AG04449 (cell line): ENCODE results near the gene FITM1.

ENCODE experiments used
- CTCF ChIA-PET: fragments of 350-600 bp; formaldehyde crosslinking; extraction: SDS; loops from one replicate; lab custom pipeline; 2021; ENCODE audit warnings: antibody characterized with exemption; lab: Yijun Ruan, JAX
- POLR2A ChIA-PET: fragments of 400-600, 350-600 bp; formaldehyde crosslinking; extraction: SDS; loops from one replicate; lab custom pipeline; 2020; ENCODE audit warnings: antibody characterized with exemption, inconsistent platforms; lab: Yijun Ruan, JAX
- DNase-seq: peaks from one replicate; pipeline ENCODE4 v3.0.0-alpha.2; 2010; ENCODE audit warnings: low read depth, low spot score
- H3K4me3 ChIP-seq: 2 replicates; pipeline ENCODE4 v1.5.1; 2011; ENCODE audit warnings: low read depth, mild to moderate bottlenecking, control low read depth, low read length
- TF ChIP-seq, protein P1 (sequence below): IDR thresholded peaks from one replicate; pipeline ENCODE4 v1.5.1; 2011; ENCODE audit warnings: mild to moderate bottlenecking, moderate library complexity, low read length, control low read depth, inconsistent platforms; ENCODE audit not compliant: insufficient read depth; ENCODE audit errors: missing control alignments

FITM1 gene, protein sequence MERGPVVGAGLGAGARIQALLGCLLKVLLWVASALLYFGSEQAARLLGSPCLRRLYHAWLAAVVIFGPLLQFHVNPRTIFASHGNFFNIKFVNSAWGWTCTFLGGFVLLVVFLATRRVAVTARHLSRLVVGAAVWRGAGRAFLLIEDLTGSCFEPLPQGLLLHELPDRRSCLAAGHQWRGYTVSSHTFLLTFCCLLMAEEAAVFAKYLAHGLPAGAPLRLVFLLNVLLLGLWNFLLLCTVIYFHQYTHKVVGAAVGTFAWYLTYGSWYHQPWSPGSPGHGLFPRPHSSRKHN

DNA sequence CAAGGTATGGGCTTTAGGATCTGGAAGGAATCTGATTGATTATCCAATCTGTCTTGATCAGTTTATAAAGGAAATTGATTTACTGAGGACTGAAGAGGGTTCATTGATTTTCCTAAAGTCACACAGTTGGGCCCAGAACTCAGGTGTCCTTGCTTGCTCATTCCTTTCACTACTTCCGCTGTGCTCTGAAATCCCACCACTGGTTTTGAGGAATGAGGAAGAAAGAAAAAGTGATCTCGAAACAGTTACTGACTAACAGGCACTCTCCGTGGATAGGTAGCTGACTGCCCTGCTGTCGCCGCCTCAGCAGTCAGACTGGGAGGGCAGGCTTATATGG lies at the start of gene FITM1:
Gene FITM1, plus strand, starts transcription at position 280 of the 337 bp plus-strand sequence. CDS start 905 bp downstream, outside the sequence.
- CTCF ChIA-PET: no interaction called here
- TF ChIP-seq, protein P1, sequence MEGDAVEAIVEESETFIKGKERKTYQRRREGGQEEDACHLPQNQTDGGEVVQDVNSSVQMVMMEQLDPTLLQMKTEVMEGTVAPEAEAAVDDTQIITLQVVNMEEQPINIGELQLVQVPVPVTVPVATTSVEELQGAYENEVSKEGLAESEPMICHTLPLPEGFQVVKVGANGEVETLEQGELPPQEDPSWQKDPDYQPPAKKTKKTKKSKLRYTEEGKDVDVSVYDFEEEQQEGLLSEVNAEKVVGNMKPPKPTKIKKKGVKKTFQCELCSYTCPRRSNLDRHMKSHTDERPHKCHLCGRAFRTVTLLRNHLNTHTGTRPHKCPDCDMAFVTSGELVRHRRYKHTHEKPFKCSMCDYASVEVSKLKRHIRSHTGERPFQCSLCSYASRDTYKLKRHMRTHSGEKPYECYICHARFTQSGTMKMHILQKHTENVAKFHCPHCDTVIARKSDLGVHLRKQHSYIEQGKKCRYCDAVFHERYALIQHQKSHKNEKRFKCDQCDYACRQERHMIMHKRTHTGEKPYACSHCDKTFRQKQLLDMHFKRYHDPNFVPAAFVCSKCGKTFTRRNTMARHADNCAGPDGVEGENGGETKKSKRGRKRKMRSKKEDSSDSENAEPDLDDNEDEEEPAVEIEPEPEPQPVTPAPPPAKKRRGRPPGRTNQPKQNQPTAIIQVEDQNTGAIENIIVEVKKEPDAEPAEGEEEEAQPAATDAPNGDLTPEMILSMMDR: no peak
- DNase-seq: no peak
- no peak within 1 kb of the TSS for H3K4me3 ChIP-seq
- POLR2A ChIA-PET: no interaction called here

DNA sequence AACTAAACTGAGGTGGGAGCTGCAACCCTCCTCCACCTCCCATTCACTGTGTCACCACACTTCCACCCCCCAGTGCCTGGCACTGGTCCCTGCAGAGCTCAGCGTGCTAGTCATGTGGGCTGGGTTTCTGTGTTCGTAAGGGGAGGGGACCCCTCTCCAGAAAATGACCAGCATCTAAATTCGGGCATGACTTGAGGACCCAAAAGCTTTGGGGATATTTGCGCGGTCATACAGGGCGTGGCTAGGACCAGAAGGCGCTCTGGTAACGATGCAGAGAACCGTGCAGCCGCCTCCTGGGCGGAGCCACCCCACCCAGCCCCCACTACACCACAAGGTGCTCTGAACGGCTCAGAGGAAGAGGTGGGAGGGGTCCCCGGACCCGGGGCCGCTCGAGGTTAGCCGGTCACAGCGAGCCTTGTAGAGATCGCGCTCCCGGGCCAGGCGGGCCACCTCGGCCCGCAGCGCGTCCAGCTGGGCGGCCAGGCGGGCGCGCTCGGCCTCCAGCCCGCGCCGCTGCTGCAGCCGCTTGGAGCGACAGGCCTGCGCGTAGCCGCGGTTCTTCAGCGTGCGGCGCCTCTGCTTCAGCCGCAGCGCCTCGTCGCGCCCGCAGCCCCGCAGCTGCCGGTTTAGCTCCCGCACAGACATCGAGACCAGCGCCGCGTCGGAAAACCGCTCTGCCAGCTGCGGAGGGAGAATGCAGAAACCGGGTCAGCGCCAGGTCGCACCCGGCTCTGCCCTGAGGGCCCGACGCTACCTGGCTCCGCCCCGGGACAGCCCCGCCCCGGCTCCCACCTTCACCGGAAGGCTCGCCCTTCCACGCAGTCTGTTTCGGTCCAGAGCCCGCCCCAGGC lies 49.3 kb upstream of the FITM1 start:
- TF ChIP-seq, protein P1: no peak
- peak overlapping the region; percentile 55 for H3K4me3 ChIP-seq
- ChIA-PET POLR2A (interaction anchor here (1.2 to 2.2 kb wide), 2 partner anchors 9 to 13 kb away, joined by 3 to 8 read pairs; partner anchors contain the start of gene PCK2), CTCF (interaction anchor here (0.9 to 6.5 kb wide), 9 partner anchors 8 to 252 kb away, joined by 3 to 121 read pairs (median 6); partner anchors contain the start of genes IRF9 and PCK2)
- no peak for DNase-seq

DNA sequence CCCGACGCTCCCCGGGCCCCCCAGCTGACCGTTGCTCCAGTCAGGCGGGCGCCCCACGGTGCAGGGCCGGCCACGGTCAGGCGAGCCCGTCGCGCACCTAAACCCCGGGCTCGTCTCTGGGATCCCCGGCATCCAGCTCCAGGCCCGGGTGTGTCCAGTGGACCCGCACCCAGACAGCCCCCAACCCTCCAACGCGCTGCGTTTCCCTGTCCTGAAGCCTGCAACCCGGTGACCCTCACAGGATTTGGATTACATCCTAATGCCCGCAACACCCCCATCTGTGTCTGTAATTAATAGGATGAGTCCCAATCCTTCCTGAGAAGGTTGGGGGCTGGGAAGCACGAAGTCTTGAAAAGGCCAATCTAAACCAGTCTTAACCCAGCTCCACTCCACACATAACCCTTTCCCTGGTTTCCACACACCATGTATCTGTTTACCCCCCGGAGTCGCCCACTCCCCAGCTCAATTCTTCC lies 48.7 kb upstream of the FITM1 start:
- no peak overlapping the region; the same call in 1 of the 2 replicates for H3K4me3 ChIP-seq
- ChIA-PET CTCF (interaction anchor here (1.3 to 6.5 kb wide), 7 partner anchors 9 to 215 kb away, joined by 3 to 121 read pairs (median 23); partner anchors contain the start of genes IRF9 and PCK2), POLR2A (interaction anchor here (2.2 kb wide), 1 partner anchor 12 kb away, joined by 8 read pairs; the partner anchor contains the start of gene PCK2)
- TF ChIP-seq, protein P1: no peak
- DNase-seq: no peak

DNA sequence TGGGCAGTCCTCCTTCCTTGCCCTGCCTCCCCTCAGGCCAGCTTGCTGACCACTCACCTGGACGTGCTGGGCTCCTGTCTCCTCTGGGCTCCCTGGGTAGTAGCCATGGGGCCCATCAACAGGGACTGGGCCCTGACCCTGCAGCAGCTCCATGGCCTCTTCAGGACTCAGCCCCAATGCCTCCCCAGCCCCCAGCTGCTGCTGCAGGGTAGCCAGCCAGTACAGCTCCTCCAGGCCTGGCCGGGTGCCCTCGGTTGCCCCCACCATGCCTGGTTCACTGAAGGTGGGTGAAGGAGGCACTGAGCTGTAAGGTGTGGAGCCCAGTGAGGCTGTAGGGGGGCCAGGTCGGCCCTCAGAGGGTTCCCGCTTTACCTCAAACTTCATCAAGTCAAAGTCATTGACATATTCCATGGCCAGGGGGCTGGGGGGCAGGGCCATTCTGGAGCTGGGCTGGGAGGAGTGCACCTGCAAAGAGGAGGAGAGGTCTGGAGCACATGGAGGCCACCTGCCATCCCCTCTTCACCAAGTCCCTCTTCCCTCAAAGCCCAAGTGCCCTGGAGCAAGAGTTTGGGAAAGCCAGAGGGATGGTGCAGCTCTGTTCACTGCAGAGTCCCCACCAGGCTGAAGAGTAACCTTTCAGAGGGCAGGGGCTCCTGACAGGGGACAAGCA lies 47.9 kb upstream of the FITM1 start:
- TF ChIP-seq, protein P1: no peak
- POLR2A ChIA-PET: interaction anchor here (2.2 kb wide), 1 partner anchor 11 kb away, joined by 8 read pairs; the partner anchor contains the start of gene PCK2
- no peak overlapping the region for H3K4me3 ChIP-seq

DNA sequence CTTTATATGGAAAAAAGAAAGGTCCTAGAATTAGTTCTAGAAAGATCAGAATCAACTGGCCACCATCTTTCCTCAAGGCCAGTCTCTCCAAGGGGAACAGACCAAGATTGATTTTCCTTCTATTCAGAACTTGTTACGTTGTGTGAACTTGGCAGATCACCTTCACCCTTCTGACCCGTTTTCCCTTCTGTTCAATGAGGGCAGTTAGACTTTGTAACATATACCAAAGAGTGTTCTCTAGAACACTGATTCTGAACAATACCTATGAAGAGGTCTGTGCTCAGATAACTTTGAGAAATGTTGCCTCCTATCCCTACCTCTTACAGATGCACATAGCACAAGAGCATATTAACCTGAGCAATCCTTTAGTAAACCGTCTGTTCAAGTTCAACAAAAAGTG lies 47.0 kb upstream of the FITM1 start:
- ChIA-PET POLR2A (no interaction called here), CTCF (interaction anchor here (4.7 to 6.5 kb wide), 3 partner anchors 8 to 27 kb away, joined by 43 to 121 read pairs (median 74); partner anchors contain the start of gene PCK2)
- TF ChIP-seq, protein P1: no peak
- no peak overlapping the region for H3K4me3 ChIP-seq
- DNase-seq: no peak

More for the DNA sequence above, 47.9 kb upstream of the FITM1 start:
- DNase-seq: no peak
- CTCF ChIA-PET: interaction anchor here (0.9 to 6.5 kb wide), 7 partner anchors 9 to 214 kb away, joined by 3 to 121 read pairs (median 6); partner anchors contain the start of genes IRF9 and PCK2
